CD4-positive, alpha-beta T cell treated with Interferon gamma for 1 hour (primary cell): Measurements from ENCODE around the gene PLEKHG2.
A peak's percentile ranks its signal among the peaks of the same experiment; 100 is the strongest.

Experiments used
- DNase-seq: peaks from one replicate; pipeline ENCODE4 v3.0.0-alpha.2; 2020

The PLEKHG2 gene

DNA sequence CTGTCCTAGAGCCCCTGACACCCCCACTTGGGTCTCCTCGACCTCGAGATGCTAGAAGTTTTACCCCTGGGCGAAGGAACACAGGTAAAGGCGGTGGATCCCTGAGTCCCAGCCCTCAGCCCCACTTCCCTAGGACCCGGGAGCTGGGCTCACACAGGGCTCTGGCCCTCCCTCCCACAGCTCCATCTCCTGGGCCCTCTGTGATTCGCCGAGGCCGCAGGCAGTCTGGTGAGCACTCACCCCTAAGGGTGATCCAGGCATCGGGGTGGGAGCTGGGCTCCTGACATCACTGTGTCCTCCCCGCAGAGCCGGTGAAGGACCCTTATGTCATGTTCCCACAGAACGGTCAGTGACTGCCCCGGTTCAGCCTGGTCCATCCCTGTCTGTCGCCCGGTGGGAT is 8.3 kb downstream of the PLEKHG2 start:
- no peak for DNase-seq

DNA sequence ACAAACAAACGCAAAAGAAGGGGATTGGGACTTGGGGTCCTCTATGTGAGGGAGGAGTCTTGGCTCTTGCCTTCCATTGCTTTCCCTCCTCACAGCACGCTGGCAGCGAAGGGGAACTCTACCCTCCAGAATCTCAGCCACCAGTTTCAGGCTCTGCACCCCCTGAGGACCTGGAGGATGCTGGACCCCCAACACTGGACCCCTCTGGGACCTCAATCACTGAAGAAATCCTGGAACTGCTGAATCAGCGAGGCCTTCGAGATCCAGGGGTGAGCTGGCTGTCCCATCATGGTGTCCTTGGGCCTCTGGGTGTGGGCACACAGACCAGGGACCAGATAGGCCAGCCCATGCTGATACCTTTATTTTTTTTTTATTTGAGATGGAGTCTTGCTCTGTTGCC is 9.6 kb downstream of the PLEKHG2 start:
- DNase-seq, result no peak

DNA sequence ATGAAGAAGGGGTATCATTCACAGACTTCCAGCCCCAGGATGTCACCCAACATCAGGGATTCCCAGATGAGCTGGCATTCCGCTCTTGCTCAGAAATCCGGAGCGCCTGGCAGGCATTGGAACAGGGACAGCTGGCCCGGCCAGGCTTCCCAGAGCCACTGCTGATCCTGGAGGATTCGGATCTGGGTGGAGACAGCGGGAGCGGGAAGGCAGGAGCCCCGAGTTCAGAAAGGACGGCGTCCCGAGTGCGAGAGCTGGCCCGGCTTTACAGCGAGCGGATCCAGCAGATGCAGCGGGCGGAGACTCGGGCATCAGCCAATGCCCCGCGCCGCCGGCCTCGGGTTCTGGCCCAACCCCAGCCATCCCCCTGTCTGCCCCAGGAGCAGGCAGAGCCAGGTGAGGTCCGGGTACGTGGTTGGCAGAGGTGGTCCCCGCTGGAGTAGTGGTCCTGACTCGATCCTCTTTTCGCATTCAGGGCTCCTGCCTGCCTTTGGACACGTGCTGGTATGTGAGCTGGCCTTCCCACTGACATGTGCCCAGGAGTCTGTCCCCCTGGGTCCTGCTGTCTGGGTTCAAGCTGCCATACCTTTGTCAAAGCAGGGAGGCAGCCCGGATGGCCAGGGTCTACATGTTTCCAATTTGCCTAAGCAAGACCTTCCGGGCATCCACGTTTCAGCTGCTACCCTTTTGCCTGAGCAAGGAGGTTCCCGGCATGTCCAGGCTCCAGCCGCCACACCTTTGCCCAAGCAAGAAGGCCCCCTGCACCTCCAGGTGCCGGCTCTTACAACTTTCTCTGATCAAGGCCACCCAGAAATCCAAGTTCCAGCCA is 11.0 kb downstream of the PLEKHG2 start:
- no peak for DNase-seq

DNA sequence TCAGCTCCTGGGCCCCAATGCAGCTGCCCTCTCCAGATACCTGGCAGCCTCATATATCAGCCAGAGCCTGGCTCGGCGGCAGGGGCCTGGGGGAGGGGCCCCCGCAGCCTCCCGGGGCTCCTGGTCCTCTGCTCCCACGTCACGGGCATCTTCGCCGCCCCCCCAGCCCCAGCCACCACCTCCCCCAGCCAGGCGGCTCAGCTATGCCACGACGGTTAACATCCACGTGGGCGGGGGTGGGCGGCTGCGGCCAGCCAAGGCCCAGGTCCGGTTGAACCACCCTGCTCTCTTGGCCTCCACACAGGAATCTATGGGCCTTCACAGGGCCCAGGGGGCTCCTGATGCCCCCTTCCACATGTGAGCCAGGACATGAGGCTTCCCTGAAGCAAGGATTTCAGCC is 12.5 kb downstream of the PLEKHG2 start:
- no peak for DNase-seq

- no peak for DNase-seq
Observed at GRCh38 chr19:39425744-39426143, 13.3 kb downstream of the PLEKHG2 start.

DNA sequence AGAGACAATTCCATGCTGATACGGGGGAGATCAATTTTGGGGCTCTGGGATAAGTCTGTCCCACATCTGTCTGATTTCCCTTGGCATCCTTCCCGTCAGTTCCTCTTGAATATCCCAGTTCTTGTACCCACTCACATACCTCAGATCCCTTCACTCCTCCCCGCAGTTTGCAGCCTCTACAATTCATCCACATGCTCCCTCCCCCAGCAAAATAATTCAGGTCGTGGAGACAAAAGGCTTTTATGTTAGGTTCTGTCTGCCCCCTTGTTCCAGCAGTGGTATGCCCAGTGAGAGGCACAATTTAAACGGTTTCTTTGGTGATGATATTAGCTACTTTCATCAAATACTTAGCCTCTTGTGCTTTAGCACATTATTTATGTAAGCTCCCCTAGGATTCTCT is 13.7 kb downstream of the PLEKHG2 start:
- DNase-seq, result no peak

- DNase-seq, result no peak
Observed at GRCh38 chr19:39427707-39428106, 15.2 kb downstream of the PLEKHG2 start.

DNA sequence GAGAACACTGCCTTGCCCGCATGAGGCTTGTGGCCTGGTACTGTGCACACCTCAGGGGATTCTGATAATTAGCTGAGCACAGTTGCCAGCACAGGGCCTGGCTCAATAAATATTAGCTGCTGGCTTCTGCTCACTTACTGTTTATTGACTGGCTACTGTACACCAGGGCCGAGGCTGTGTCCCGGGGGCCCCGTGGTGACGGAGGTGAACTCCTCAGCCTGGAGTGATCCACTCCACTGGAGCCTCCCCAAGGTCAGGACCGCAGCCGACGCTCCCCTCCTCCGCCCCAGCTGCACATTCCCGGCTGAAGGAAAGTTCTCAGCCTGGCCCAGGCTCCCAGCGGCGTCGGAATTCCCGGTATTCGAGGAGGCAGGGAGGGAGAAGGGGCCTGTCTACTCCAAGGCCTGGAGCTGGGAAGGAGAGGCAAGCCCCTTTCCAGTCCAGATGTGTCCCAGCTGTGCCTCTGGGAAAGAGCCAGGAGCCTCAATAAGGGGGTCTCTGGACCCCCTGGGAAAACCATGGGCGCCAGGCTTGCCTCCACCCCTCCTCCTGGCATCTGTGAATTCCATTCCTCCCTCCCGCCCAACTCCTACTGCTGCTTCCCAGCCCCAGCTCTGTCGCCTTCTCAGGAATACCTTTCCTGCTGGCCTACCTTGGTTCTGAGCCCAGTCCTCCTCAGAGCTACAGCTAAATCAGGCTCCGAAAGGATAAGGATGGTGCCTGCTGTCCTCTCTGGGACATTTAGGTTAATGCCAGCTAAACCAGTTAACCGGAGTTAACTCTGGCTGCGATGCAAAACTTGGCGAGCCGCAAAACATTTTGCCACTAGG is 16.0 kb downstream of the PLEKHG2 start:
- DNase-seq, result no peak

DNA sequence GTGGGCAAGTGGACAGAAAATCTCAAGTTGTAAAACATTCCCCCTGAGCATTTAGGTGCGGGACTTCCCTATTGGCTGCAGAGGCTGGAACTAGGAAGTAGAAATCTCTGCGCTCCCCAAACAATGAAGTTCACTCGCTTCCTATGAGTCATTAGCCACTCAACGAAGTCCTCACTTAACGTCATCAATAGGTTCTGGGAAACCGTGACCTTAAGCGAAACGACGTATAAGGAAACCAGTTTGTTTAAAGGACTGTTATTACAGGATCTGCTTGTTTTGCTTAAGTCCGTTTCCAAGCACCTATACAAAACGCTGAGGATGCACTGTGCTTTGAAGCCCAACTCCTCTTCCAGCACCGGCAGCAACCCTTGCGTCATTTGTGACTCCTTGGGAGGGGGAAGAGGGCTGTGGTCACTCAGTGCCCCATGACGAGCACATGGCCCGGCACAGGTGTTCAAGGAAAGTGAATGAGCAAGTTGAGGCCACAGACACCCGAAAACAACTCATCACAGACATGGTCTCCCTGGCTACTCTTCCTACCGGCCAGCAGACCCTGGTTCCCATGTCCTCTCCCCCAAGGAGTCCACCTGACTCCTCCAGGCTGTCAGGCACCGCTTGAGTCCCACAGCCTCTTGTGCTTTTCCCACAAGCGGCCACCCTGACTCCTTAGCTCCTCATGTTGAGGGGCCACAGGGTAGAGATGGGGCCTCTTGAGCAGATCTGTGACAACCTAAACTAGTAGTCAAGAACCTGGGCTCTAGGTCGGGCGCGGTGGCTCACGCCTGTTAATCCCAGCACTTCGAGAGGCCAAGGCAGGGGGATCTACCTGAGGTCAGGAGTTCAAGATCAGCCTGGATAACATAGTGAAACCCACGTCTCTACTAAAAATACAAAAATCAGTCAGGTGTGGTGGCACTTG is 18.5 kb downstream of the PLEKHG2 start:
- DNase-seq, result peak; percentile 89

DNA sequence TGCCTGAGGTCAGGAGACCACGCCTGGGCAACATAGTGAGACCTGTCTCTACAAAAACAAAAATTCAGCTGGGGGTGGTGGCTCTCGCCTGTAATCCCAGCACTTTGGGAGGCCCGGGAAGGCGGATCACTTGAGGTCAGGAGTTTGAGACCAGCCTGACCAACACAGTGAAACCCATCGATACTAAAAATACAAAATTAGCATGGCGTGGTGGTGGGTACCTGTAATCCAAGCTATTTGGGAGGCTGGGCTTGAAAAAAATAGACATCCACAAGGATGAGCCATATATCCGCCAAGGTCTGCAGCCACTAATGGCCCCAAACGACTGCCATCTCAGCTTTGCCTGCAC is 20.2 kb downstream of the PLEKHG2 start:
- DNase-seq, result no peak

DNA sequence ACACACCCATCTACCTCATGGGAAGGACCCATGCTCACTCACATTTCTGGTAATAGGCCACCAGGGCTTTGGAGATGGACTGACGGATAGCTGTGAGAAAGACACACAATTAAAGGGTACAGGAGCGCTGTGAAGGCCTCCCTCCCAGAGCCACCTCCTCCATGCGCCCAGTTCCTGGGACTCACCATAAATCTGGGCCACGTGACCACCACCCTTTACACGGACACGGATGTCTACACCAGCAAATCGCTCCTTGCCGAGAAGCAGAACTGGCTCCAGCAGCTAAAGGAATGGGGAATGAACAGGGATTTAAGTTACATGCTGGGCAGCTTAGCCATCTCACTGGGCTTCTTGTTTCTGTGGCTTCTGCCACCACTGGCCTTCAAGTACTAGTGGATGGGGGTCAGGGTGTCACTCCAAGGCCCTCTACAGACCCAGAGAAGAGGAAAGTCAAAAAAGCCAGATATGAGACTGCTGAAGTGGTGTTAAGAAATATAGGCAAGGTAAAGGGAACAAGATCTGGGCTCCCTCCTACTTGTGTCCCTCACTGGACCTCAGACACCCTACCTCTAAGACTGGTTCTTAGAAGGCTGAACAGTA is 21.1 kb downstream of the PLEKHG2 start:
- no peak for DNase-seq

GRCh38 chr19:39434123-39435076 is 21.9 kb downstream of the PLEKHG2 start:
- DNase-seq, result no peak

DNA sequence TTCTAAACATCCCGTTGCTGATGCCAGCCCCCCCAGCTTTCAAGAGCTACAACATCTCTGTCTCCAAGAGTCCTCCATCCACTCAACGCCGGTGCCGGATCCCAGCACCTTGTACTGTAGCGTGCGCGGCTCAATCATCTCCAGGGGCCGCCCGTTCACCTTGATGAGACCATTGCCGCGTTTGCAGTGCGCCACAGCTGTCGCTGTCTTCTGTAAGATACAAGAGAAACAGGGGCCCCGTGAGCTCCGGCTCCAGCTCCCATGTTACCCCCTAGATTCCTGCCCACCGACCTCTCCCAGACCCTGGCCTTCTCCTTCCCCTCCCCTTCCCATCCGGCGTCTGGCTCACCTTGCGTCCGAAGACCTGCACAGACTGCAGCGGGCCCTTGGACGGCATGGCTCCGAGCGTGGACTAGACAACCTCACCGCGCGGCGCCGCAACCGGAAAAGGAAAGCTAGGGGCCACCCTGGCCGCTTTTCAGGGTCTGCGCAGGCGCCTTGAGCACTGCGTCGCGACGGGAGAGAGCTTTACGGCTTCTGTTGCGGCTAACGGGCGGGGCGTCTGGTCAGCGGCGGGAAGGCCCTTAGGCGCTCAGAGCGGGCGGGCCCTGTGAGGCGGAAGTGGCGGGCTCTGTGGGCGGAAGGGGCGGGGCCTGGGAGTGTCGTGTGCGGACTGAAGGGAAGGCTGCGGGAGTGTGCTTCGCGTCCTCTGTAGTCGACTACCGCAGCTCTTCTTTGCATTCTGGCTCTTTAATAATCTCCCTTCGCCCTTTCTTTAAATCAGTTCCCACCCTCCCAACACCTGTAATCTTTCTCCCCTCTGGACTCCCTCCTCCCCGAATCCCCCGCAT is 23.3 kb downstream of the PLEKHG2 start, which contains the start of gene RPS16:
Gene RPS16, minus strand, starts transcription at position 451 of the 851 bp plus-strand sequence. Its CDS starts 54 bp downstream, at position 397.
- peak; percentile 99 for DNase-seq

- DNase-seq, result no peak
Observed at GRCh38 chr19:39436350-39436716, 23.9 kb downstream of the PLEKHG2 start.

GRCh38 chr19:39438270-39438934 is 25.9 kb downstream of the PLEKHG2 start:
- DNase-seq, result no peak

GRCh38 chr19:39444598-39445195 is 32.2 kb downstream of the PLEKHG2 start:
- DNase-seq, result no peak

DNA sequence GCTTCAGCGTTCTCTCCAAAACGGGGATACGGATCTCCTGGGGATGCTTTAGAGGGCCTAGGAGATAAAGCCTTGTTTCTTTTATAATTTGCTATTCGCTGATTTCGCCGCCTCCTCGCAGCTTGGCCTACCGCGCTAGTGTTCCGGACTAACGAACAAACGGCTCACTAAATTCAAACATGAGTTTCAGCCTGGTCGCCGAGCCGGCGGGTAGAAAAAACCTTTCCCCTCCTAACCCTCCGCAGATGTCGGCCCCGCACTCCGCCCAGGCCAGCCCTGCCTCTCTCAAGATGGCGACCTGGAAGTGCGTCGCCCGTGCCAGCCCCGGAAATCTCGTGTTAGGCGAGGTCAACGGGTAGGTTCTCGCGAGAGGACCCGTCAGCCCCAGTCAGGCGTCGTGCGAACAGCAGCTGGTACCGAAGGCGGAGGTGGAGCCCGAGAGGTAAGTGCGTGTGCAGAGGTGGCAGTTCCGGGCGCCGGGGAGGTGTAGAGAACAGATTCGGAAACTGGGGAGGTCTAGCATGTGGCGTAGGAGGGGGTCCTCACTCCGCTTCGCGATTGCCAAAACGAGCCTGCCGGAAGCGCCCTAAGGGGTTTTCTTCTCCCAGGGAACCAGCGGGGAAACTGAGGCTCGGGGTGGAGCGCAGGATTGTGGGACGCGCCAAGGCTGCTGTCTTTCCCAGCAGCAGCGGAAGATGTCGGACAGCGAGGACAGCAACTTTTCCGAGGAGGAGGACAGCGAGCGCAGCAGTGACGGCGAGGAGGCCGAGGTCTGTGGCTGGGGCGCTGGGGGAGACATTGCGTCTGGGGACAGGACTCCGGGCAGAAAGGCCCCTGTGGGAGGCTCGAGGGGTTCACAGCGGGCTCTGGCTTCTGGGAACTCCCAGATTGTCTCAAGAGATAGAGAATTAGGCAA is 33.0 kb downstream of the PLEKHG2 start, which contains the start of gene SUPT5H:
Gene SUPT5H, plus strand, starts transcription at position 387 of the 916 bp plus-strand sequence. Its CDS starts 309 bp downstream, at position 696.
- DNase-seq, result peak; percentile 99
